Globus pallidus (tissue), 1 donor: ENCODE results near the gene ALKBH8.
A peak's percentile ranks its signal among the peaks of the same experiment; 100 is the strongest.
"Not testable (repeated sequence)": the region's sequence is repeated elsewhere in the genome, so short reads cannot be mapped to it uniquely, and the experiment has no call there.

Experiments
- DNase-seq: peaks from one replicate; pipeline ENCODE4 v3.0.0-alpha.2; 2015; ENCODE audit warnings: low spot score

The ALKBH8 gene

GRCh38 chr11:107565219-107565937 is at the start of gene ALKBH8:
Gene ALKBH8 (minus strand): TSS chr11:107565735. CDS start chr11:107560893, 4,842 bp downstream.
- peak; percentile 81 for DNase-seq

GRCh38 chr11:107612445-107612844 is 46.9 kb upstream of the ALKBH8 start:
- no peak for DNase-seq

- DNase-seq, result no peak
These were observed 44.1 kb upstream of the ALKBH8 start for GRCh38 chr11:107609400-107610218.

GRCh38 chr11:107608809-107609208 is 43.3 kb upstream of the ALKBH8 start:
- no peak for DNase-seq

- no peak for DNase-seq
These were observed 40.6 kb upstream of the ALKBH8 start for GRCh38 chr11:107606141-107606540.

DNA sequence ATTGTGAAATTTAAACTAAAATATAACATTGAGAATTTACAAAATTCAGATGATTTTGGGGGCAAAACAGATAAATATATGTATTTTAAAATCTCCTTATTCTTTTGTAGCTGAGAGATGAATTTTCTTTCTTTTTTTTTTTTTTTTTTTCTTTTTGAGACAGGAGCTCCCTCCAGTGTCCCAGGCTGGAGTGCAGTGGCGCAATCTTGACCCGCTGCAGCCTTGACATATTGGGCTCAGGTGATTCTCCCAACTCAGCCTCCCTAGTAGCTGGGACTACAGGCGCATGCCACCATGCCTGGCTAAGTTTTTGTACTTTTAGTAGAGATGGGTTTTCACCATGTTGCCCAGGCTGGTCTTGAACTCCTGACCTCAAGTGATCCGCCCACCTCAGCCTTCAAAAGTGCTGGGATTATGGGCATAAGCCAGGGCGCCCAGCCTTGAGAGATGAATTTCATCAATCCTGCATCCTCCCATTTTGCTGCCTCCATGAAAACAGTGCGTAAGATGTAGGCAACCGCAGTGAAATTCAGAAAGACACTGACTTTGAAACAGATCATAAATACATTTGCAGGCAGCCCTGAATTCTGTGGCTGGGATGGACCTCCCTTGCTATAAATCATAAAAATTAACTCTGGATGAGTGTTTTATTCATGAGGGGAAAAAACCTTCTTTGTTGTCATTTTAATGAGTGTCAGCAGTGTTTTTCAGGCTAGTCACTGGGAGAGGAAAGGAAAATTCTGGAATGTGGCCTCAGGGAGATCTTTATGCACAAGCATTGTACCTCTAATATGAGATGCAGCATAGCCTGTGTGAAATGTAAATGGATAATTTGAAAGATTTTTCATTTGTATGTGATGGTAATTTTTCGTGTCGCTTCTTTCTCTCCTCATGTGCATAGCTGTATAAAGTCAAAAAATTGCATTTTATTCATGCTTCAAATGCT is 39.8 kb upstream of the ALKBH8 start:
- no peak for DNase-seq

- no peak for DNase-seq
These were observed 32.9 kb upstream of the ALKBH8 start for GRCh38 chr11:107598225-107599139.

- DNase-seq, result no peak
These were observed 29.2 kb upstream of the ALKBH8 start for GRCh38 chr11:107594736-107595135.

DNA sequence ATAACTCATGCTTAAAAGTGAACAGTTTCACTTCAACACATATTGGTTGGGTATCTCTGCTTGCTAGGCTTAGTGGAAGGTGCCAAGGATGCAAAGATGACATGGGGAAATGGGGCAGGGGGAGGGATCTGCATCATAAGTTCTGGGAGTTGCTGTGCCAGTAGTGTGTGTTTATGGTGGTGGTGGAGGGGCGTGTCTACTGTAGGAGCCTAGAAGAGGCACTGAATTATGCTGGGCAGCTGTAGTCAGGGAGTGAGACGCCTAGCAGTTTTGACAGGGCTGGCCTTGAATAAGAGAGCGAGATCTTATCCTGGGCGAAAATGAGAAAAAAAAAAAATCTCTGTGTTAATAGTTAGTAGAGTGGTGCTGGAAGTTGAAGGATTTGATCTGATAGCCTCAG is 28.4 kb upstream of the ALKBH8 start:
- no peak for DNase-seq

DNA sequence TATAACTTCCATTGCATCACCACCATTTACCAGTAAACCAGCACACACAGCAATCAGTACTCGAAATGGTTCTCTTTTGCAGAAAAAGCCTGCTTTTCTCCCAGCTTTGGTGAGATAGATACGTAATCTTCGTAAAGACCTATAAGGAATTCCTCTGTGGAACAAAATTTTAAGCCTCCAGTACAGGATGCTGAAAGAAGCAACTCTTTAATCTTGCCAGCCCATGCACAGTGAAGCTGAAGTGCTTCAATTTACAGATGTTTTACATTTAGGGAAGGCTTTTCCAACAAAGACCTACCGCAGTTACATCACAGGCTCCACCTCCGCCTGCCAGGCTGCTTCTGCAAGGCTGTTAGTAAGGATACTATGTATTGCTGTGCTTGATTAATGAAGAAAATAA is 27.3 kb upstream of the ALKBH8 start:
- DNase-seq, result no peak

DNA sequence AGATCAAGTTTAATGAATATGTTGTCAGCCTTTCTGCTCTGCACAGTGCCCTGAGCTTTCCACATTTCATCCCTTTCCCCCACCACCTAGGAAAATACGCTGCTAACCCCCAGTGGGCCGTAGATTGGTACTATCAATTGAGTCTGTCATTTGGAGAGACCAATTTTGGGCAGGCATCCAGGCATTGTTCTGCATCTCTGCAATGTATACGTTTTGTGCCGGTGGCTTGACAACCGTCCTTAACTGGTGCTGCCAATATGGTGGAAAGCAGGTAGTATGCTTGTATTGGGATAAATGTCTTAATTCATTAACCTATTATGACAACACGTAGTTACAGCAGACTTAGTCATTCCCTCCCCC is 26.7 kb upstream of the ALKBH8 start:
- no peak for DNase-seq

DNA sequence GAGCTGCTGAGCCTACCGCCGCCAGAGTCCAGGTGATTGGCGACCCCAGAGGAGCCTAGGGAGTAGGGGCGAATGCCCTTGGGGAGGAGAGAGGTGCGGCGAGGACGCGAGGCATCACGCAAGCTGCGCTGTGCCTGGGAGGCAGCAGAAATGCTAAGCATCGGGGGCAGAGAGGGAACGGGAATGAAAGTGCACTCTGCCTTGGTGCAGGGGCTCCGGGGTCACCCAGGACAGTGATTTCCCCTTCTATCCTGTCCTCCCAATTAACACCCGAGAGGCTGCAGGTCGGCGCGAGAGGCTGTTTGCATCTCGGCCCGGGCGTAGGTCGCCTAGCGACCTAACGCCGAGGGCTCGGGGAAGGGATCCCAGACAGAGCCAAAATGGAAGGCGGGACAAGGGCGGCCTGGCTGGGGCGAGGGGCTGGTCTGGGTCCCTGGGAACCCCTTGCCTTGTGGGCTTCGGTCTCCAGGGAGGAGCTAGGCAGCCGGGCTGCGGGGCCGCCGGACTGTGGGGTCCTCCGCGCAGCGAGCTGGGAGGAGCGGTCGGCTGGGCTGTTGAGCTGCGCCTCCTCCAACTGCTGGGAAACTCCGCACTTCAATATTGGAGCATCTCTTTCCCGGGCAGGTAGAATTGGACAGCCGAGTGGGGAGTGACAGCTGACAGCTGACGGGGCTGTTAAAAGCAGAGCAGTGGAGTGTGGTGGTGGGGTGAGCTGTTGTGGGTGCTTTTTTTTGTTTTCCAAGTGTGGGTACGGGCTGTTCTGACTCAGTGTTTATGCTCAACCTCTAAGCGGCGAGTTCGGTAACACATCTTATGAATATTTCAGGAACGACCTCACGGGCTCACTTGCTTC is 26.1 kb upstream of the ALKBH8 start:
- DNase-seq, result no peak

DNA sequence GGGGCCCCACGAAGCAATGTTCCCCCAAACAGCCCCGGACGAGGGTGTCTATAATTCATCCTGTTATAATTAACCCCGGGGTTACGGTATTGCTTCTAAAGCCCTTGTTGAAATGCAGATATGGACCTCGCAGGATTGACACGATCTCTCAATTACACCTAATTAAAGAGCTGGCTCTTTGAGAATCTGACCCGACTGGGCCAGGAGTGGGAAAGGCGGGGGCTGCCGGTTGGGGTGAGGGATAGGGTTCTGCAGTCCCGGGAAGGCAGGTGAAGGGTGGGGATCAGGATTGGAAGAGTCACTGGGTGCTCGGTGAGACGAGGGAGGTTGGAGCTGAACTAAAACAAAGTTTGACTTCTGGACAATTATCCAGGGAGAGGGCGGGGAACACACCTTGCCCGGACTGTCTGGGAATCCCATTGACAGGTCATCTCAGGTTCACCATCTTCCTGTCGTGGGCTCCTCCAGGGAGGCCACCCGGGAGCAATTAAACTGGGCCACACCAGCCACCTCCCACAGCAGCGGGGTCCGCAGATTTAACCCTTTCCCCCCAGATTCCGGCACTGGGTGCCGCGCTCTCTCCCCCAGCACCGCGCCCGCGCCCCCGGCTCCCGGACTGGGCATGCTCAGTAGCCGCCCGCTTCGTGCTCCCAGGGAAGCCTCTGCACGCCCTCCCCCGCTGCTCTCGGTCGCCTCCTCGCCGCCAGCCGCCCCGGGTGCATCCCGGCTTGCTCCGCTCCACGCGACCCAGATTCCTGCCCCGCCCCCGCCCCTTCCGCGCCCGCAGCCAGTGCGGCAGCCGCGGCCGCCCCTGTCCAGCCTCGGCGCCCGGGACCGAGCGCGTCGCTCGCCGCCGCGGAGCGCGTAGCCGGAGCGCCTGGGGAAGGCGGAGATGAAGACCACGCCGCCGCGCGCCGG is 25.2 kb upstream of the ALKBH8 start, which contains the start of gene ELMOD1:
Gene ELMOD1, plus strand, starts transcription at position 688 of the 918 bp plus-strand sequence. CDS start 27,043 bp downstream, outside the sequence.
- peak; percentile 40 for DNase-seq

- no peak for DNase-seq
These were observed 21.9 kb upstream of the ALKBH8 start for GRCh38 chr11:107587306-107587979.

GRCh38 chr11:107583629-107584195 is 18.2 kb upstream of the ALKBH8 start:
- DNase-seq, result no peak

DNA sequence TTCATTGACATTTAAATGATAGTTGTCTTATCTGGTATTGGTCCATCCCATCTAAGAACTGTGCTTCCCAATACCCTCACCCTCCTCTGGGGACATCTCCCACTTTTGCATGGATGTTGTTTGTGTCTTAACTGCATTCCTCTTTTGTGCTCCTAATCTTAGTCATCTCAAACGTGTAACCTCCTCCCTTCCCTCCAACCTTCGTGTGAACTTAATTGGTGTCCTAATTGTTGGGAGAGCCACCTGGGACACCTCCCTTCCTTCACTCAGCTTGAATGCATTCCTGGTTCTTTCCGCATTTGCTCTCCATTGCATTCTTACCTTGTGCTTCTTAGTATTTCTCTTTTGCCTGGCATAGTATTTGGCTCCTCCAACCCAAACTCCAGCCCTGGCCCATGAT is 15.6 kb upstream of the ALKBH8 start:
- DNase-seq, result no peak

- not testable (repeated sequence) for DNase-seq
These were observed 13.6 kb upstream of the ALKBH8 start for GRCh38 chr11:107579169-107579568.

DNA sequence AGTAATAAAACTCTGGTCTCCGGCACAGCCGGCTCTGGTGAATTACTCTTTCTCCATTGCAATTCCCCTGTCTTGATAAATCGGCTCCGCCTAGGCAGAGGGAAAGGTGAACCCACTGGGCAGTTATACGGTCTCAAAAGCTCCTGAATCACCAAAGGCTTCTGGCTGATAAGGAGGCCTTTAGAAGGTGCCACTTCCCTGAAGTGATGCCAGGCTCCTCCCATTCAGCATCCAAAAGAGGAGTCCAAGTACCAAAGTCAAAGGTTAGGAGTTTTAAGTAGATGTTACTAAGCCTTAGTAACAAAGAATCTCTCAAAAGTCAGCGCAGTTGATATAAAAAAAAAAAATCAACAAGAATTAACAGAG is 11.8 kb upstream of the ALKBH8 start:
- DNase-seq, result no peak
